MM.1S (cell line): ENCODE results near the gene C10orf90.

Experiments
- DNase-seq: peaks from one replicate; pipeline ENCODE4 v3.0.0-alpha.2; 2015
- H2AFZ ChIP-seq: fragments of 300-600 bp; sonication (generic); 2 replicates; pipeline ENCODE4 v1.6.0; 2016; ENCODE audit warnings: antibody characterized with exemption, low read length
- H3F3A ChIP-seq: fragments of 300-600 bp; sonication (generic); 2 replicates; pipeline ENCODE4 v1.6.1; 2016; ENCODE audit warnings: mild to moderate bottlenecking, antibody characterized with exemption, low read length, moderate library complexity, mixed read lengths; ENCODE audit not compliant: insufficient read depth
- H3K27ac ChIP-seq: fragments of 300-600 bp; sonication (generic); 2 replicates; pipeline ENCODE4 v1.5.1; 2016; ENCODE audit warnings: mild to moderate bottlenecking, low read length
- H3K27me3 ChIP-seq: fragments of 300-600 bp; sonication (generic); replicated peaks from 2 replicates; pipeline ENCODE4 v1.6.0; 2016; ENCODE audit warnings: low read length; ENCODE audit not compliant: insufficient read depth
- H3K36me3 ChIP-seq: fragments of 300-600 bp; sonication (generic); replicated peaks from 2 replicates; pipeline ENCODE4 v1.6.1; 2016; ENCODE audit warnings: mild to moderate bottlenecking, low read length, mixed read lengths; ENCODE audit not compliant: insufficient read depth
- H3K4me1 ChIP-seq: fragments of 300-600 bp; sonication (generic); 2 replicates; pipeline ENCODE4 v1.6.1; 2016; ENCODE audit warnings: low read length, mixed read lengths
- H3K4me2 ChIP-seq: fragments of 300-600 bp; sonication (generic); 2 replicates; pipeline ENCODE4 v1.6.0; 2016; ENCODE audit warnings: low read depth, low read length
- H3K4me3 ChIP-seq: fragments of 300-600 bp; sonication (generic); 2 replicates; pipeline ENCODE4 v1.5.1; 2016; ENCODE audit warnings: low read length, mixed read lengths
- H3K79me2 ChIP-seq: fragments of 300-600 bp; sonication (generic); 2 replicates; pipeline ENCODE4 v1.6.1; 2016; ENCODE audit warnings: mixed run types, low read length, mixed read lengths
- H3K9ac ChIP-seq: fragments of 300-600 bp; sonication (generic); 2 replicates; pipeline ENCODE4 v1.6.1; 2016; ENCODE audit warnings: low read length, mixed read lengths
- H3K9me2 ChIP-seq: fragments of 300-600 bp; sonication (generic); replicated peaks from 2 replicates; pipeline ENCODE4 v1.6.1; 2016; ENCODE audit warnings: mild to moderate bottlenecking, low read length, mixed read lengths; ENCODE audit not compliant: insufficient read depth
- H3K9me3 ChIP-seq: fragments of 300-600 bp; sonication (generic); replicated peaks from 2 replicates; pipeline ENCODE4 v1.6.1; 2016; ENCODE audit warnings: mild to moderate bottlenecking, low read length, mixed read lengths; ENCODE audit not compliant: insufficient read depth
- H4K20me1 ChIP-seq: fragments of 300-600 bp; sonication (generic); 2 replicates; pipeline ENCODE4 v1.6.1; 2016; ENCODE audit warnings: mild to moderate bottlenecking, low read length, moderate library complexity, mixed read lengths; ENCODE audit not compliant: insufficient read depth
- EZH2 ChIP-seq: fragments of 300-600 bp; sonication (generic); optimal IDR thresholded peaks from 2 replicates; pipeline ENCODE3; 2017; ENCODE audit warnings: low read depth, mild to moderate bottlenecking, antibody characterized with exemption, low read length, mixed read lengths
- EZH2phosphoT487 ChIP-seq: fragments of 300-600 bp; sonication (generic); IDR thresholded peaks from 2 replicates; pipeline ENCODE4 v1.6.1; 2018; ENCODE audit warnings: antibody characterized with exemption, low read length
- TF ChIP-seq, protein P1 (sequence below): fragments of 300-600 bp; sonication (generic); IDR thresholded peaks from 2 replicates; pipeline ENCODE4 v1.5.1; 2016; ENCODE audit warnings: antibody characterized with exemption, low read length, mixed read lengths

The C10orf90 gene

DNA sequence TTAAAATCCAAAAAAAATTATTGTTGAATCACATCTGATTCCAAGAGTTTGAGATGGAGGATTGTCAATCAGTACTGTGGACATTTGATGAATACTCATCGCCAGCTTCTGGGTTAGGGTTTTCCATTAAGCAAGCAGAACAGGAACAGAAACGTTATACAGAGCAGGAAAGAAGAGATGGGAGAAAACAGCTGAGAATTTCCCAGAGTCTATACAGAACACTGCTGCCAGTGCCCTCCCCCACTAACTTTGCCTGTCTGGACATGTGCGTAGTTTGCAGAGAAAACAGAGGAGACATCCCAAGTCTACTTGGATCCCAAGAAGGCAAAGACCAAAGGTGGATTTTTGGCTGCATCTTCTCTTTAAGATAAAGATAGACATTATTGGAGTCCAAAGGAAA, 19.0 kb downstream of the C10orf90 start:
- no peaks in the 10 kb centered on the region for H3K4me1 ChIP-seq
- H3K4me2 ChIP-seq: no peak overlapping the region
- no peaks in the 10 kb centered on the region for H3K9me3 ChIP-seq
- no peak for DNase-seq
- no peaks in the 10 kb centered on the region for H3F3A ChIP-seq
- no peak for TF ChIP-seq EZH2
- TF ChIP-seq EZH2phosphoT487: no peak
- TF ChIP-seq, protein P1, sequence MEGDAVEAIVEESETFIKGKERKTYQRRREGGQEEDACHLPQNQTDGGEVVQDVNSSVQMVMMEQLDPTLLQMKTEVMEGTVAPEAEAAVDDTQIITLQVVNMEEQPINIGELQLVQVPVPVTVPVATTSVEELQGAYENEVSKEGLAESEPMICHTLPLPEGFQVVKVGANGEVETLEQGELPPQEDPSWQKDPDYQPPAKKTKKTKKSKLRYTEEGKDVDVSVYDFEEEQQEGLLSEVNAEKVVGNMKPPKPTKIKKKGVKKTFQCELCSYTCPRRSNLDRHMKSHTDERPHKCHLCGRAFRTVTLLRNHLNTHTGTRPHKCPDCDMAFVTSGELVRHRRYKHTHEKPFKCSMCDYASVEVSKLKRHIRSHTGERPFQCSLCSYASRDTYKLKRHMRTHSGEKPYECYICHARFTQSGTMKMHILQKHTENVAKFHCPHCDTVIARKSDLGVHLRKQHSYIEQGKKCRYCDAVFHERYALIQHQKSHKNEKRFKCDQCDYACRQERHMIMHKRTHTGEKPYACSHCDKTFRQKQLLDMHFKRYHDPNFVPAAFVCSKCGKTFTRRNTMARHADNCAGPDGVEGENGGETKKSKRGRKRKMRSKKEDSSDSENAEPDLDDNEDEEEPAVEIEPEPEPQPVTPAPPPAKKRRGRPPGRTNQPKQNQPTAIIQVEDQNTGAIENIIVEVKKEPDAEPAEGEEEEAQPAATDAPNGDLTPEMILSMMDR: no peak
- no peak overlapping the region for H3K9ac ChIP-seq
- no peaks in the 10 kb centered on the region for H3K36me3 ChIP-seq
- no peak overlapping the region for H3K27ac ChIP-seq
- no peak overlapping the region for H3K4me3 ChIP-seq
- H3K79me2 ChIP-seq: no peaks in the 10 kb centered on the region
- H3K27me3 ChIP-seq: no peaks in the 10 kb centered on the region
- H2AFZ ChIP-seq: no peak overlapping the region
- H3K9me2 ChIP-seq: no peaks in the 10 kb centered on the region
- H4K20me1 ChIP-seq: no peaks in the 10 kb centered on the region

DNA sequence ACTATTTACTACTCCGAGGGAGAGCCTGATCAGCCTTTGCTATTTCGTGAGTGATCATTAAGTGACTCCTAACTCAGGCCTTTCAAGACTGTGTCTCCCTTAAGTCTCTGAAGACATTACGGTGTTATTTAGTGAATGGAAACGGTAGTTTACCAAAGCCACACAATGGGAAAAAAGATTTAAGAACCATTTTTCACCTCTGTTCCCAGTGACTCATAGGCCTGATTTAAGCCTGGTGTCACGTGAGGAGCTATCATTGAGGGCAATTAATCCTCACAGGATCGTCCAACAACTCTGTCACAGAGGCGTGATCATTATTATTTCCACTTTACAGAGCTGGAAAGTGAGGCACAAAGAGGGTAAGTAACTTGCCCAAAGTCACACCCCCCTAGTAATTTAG, 20.3 kb downstream of the C10orf90 start:
- H3K4me2 ChIP-seq: no peak overlapping the region
- no peaks in the 10 kb centered on the region for H3K9me2 ChIP-seq
- no peak for DNase-seq
- H3K27me3 ChIP-seq: no peaks in the 10 kb centered on the region
- H3K9ac ChIP-seq: no peak overlapping the region
- no peak overlapping the region for H3K4me3 ChIP-seq
- H4K20me1 ChIP-seq: no peaks in the 10 kb centered on the region
- H3K9me3 ChIP-seq: no peaks in the 10 kb centered on the region
- H3K79me2 ChIP-seq: no peaks in the 10 kb centered on the region
- TF ChIP-seq, protein P1: no peak
- TF ChIP-seq EZH2phosphoT487: no peak
- TF ChIP-seq EZH2: no peak
- no peak overlapping the region for H3K27ac ChIP-seq
- no peaks in the 10 kb centered on the region for H3F3A ChIP-seq
- H3K4me1 ChIP-seq: no peaks in the 10 kb centered on the region
- H3K36me3 ChIP-seq: no peaks in the 10 kb centered on the region
- no peak overlapping the region for H2AFZ ChIP-seq

DNA sequence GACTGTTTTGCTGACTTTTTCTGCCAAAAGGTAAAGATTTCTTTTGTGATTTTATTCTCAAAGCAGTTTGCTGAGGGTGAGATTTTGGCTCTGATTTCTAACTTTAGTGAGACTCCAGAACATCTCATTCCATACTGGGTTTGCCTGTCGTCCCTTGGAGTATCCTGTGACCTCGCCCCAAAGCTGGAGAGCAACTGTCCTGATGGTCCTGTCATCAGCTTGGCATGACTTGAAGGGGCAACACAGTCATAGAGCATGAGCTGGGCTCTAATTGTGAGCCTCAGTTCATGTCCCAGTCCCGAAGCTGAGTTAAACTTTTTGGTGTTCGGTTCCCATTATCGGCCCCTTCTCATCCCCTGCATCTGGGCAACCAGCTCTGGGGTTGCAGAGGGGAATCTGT, 23.4 kb downstream of the C10orf90 start:
- H2AFZ ChIP-seq: no peak overlapping the region
- no peak overlapping the region for H3K27ac ChIP-seq
- H3K36me3 ChIP-seq: no peaks in the 10 kb centered on the region
- H3K27me3 ChIP-seq: no peaks in the 10 kb centered on the region
- no peaks in the 10 kb centered on the region for H3K79me2 ChIP-seq
- no peak overlapping the region for H3K9ac ChIP-seq
- H3K4me1 ChIP-seq: no peaks in the 10 kb centered on the region
- H3K9me3 ChIP-seq: no peaks in the 10 kb centered on the region
- H3F3A ChIP-seq: no peaks in the 10 kb centered on the region
- no peaks in the 10 kb centered on the region for H4K20me1 ChIP-seq
- H3K9me2 ChIP-seq: no peaks in the 10 kb centered on the region
- TF ChIP-seq, protein P1: no peak
- TF ChIP-seq EZH2phosphoT487: no peak
- no peak for TF ChIP-seq EZH2
- no peak for DNase-seq
- no peak overlapping the region for H3K4me3 ChIP-seq
- H3K4me2 ChIP-seq: no peak overlapping the region
